GM18526 (cell line): Measurements from ENCODE around the gene SMPDL3A.

Experiments
- POLR2A ChIP-seq: IDR thresholded peaks from 3 replicates; pipeline ENCODE4 v1.6.1; 2011; ENCODE audit not compliant: insufficient read length; ENCODE audit errors: extremely low read depth

Gene SMPDL3A

GRCh38 chr6:122792766-122793165, 3.7 kb downstream of the SMPDL3A start:
- no peak for TF ChIP-seq POLR2A

- no peak for TF ChIP-seq POLR2A
Measured at GRCh38 chr6:122797537-122797936, 8.5 kb downstream of the SMPDL3A start.

GRCh38 chr6:122798099-122798641, 9.1 kb downstream of the SMPDL3A start:
- TF ChIP-seq POLR2A: no peak

- TF ChIP-seq POLR2A: no peak
Measured at GRCh38 chr6:122799140-122799745, 10.2 kb downstream of the SMPDL3A start.

DNA sequence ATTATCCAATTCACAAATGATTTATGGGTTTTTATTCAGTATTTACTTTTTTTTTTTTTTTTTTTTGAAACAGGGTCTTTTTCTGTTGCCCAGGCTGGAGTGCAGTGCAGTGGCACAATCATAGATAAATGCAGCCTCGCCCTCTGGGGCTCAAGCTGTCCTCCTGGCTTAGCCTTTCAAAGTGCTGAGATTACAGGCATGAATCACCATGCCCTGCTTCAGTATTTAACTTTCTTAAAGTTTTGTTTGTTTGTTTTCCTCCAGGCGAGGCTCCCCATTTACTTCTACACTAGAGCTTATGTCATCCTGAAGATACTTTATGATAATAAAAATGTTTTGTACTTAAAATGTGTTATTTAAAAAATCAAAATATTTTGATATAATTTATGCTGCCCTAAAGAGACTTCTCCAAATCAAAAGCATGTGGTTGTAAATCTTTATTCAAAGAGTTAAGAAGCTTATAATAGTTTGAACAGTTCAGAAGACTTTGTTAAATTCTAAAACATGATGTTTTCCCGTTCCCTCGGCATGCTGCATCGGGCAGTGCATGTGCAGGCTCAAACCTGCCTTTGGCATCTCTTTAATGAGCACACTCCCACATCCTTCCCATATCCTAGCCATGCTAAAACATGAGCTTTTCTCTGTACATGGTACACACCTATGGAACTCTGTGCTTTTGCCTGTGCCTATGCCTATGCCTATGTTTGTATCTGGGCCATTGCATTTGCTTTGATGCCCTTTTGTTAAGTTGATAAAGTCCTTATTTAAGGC, 11.0 kb downstream of the SMPDL3A start:
- no peak for TF ChIP-seq POLR2A

DNA sequence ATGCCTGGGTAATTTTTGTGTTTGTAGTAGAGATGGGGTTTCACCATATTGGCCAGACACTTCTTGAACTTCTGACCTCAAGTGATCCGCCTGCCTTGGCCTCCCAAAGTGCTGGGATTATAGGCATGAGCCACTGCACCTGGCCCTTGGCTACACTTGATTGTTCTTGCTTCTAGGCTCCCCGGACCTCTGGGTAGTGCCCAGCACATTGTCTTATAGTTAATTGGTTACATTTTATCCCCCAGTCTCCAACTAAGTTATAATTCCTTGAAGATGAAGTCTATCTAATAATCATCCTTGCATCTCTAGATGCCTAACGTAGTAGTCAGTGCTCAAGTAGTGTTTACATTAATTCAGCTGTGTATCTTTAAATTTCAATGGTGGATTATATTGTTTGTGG, 11.8 kb downstream of the SMPDL3A start:
- TF ChIP-seq POLR2A: no peak

GRCh38 chr6:122801397-122801796, 12.3 kb downstream of the SMPDL3A start:
- TF ChIP-seq POLR2A: no peak

- TF ChIP-seq POLR2A: no peak
Measured at GRCh38 chr6:122803171-122803661, 14.2 kb downstream of the SMPDL3A start.

DNA sequence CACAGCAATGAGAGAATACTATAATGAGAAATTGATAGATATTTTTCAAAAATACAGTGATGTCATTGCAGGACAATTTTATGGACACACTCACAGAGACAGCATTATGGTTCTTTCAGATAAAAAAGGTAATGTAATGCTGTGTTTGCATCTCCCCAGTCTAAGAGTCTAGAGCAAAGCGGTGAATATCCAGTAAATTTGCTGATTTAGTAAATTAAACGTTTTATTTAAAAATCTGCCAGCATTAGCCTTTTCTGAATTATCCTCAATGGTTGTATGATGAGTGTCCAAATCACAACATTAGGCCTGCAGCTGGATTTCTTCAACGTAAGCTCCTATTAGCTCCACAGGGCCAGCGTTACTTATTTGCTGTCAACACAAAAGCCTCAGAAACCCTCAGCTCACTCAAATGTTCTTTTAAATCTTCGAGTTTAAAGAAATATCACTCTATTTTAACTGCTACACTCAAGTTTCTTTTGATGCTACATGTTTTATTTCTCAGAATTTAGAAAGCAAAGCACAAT, 16.0 kb downstream of the SMPDL3A start:
- TF ChIP-seq POLR2A: no peak

- no peak for TF ChIP-seq POLR2A
Measured at GRCh38 chr6:122806291-122806690, 17.2 kb downstream of the SMPDL3A start.

DNA sequence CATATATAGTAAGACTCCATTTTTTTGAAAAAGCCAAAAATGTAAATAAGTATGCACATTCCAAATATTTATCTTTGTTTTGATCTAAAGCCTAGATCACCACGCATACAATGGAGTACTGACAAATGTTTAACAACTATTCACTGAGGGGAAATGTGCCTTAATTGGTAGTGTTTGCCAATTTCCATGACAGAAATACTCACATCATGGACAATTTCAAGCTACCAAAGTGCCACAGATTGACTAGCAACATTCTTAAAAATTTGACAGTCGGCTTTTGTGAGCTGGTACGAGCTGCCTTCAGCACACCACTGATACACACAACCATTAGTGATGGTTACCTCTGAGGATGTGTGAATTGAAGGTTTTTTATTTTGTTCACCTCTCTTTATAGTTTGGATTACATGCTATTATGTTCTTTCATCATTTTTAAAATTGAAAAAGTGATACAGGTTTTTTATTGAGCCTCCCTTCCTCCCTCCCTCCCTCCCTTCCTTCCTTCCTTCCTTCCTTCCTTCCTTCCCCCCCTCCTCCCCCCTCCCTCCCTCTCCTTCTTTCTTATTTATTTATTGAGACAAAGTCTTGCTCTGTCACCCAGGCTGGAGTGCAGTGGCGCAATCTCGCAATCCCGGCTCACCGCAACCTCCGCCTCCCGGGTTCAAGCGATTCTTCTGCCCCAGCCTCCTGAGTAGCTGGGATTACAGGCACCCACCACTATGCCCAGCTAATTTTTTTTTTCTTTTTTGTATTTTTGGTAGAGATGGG, 19.2 kb downstream of the SMPDL3A start:
- no peak for TF ChIP-seq POLR2A

DNA sequence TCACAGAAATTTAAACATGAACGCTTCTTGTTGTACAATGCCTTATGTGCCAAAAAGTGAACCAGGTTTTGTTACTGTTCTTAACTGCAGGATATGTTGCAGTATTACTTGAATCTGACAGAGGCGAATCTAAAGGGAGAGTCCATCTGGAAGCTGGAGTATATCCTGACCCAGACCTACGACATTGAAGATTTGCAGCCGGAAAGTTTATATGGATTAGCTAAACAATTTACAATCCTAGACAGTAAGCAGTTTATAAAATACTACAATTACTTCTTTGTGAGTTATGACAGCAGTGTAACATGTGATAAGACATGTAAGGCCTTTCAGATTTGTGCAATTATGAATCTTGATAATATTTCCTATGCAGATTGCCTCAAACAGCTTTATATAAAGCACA, 19.9 kb downstream of the SMPDL3A start:
- TF ChIP-seq POLR2A: no peak

DNA sequence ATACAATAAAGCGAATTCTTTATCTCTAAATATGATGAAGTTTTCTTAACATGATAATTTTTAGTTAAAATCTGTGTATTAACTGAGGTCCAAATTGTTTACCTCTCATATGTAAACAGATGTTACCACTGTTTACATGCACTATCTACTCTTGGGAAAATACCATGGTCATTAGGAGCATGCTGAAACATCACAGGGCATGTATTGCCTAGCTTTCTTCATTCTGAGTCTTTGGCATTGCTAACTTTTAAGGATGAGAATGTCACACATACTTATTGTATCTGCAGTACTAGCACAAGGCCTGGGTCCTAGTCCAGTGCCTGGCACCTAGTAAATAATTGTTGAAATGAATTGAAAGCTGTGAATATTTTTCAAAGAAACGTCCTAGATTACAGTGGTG, 20.6 kb downstream of the SMPDL3A start:
- TF ChIP-seq POLR2A: no peak

DNA sequence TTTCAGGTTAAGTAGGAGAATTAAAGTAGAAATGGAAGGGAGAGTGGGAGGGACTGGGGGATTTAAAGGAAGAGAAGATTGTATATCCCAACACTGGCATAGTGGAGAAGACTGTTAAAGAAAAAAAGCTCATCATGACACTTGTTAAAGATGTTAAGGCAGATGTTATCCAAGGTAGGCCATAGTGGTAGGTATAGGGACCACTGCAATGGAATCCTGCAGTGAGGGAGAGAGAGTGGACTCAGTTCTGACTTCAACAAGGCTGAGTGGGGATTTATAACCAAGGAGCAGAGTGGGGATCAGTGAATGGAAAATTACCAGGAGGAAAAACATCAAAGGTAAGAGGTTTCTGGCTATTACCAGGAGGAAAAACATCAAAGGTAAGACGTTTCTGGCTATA, 21.1 kb downstream of the SMPDL3A start:
- TF ChIP-seq POLR2A: no peak

DNA sequence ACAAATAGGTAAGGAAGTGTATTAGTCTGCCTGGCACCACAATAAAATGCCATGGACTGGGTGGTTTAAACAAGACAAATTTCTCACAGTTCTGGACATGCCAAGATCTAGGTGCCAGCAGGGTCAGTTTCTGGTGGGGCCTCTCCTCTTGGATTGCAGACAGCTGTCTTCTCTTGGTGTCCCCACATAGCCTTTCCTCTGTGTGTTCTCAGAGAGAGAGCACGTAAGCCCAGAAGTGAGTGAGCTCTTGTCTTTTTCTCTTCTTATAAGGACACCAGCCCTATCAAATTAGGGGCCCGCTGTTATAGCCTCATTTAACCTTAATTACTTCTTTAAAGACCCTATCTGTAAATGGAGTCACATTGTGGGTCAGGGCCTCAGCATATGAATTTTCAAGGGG, 28.3 kb downstream of the SMPDL3A start:
- TF ChIP-seq POLR2A: no peak

DNA sequence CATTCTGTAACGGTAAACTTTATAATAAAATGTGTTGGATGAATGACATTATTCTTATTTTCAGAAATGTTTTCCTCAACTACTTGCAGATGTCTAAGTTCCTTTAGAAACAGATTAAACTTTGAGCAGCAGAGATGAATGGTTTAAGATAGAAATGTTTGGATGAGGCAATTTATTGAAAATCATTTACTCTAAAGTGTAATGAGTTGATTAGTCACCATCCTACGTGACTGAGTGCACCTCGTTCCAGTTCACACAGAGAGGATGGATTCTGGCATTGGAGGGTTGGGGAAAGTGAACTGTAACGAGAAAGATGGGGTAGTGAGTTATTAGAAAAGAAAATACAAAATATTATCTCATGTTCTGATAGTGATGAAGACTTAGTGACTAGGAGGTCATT, 28.7 kb downstream of the SMPDL3A start:
- no peak for TF ChIP-seq POLR2A

DNA sequence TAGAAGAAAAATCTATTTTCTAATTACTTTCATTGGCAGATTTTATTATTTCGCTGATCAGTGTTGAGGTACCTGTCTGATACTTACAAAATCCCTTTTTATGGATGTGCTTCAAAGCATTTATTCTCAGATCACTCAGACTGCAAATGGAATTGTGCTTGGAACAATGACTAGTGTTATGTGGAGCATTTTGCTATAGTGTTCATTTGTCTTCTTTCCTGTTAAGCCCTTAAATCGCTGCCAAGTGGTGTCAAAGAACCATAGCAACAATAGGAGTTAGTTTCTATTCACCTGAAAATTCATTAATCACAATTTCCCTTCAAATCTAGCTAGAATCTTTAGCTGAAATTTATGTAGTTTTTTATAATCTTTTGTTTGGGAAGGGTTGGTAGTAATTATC, 29.8 kb downstream of the SMPDL3A start:
- no peak for TF ChIP-seq POLR2A
